T-helper 17 cell (primary cell): Measurements from ENCODE around the gene RCAN2. TPM values are rescaled to one million over a fixed set of nuclear protein-coding genes. Genes with fewer than 3 reads are reported as not detected.
"Not testable (repeated sequence)": the region's sequence is repeated elsewhere in the genome, so short reads cannot be mapped to it uniquely, and the experiment has no call there.

Experiments
- ATAC-seq: fragments of 150-1000 bp; cut with Tn5 transposase; 2 replicates; pipeline ENCODE4 v1.10.0; 2021; ENCODE audit warnings: mild to moderate bottlenecking, moderate library complexity
- DNase-seq, 3 donors: peaks; one replicate each; pipeline versions ENCODE4 v3.0.0 to v3.0.0-alpha.2; 2020 to 2021
- H3K9me3 ChIP-seq: one replicate; pipeline ENCODE4 v1.7.0; 2013; ENCODE audit warnings: low read length, mild to moderate bottlenecking; ENCODE audit not compliant: control insufficient read depth, poor library complexity, severe bottlenecking
- H3K27ac Mint-ChIP-seq: one replicate; pipeline ENCODE4 v1.8.0; 2022; ENCODE audit warnings: mild to moderate bottlenecking, moderate library complexity, mixed read lengths
- H3K27me3 Mint-ChIP-seq: one replicate; pipeline ENCODE4 v1.8.0; 2022; ENCODE audit warnings: mixed read lengths
- H3K36me3 Mint-ChIP-seq: one replicate; pipeline ENCODE4 v1.8.0; 2022; ENCODE audit warnings: low read depth, mixed read lengths
- H3K4me1 Mint-ChIP-seq: one replicate; pipeline ENCODE4 v1.8.0; 2022; ENCODE audit warnings: mild to moderate bottlenecking, mixed read lengths
- H3K4me3 Mint-ChIP-seq: one replicate; pipeline ENCODE4 v1.8.0; 2022; ENCODE audit warnings: mild to moderate bottlenecking, moderate library complexity, mixed read lengths
- total RNA-seq, 4 donors: library from RNA in 2 of 4; stranded (reverse) in 2 of 4; gene quantifications; one replicate each; pipeline ENCODE4 v1.2.3 and lab custom pipeline; 2022 to 2026

Gene RCAN2
- total RNA-seq, 2 donors from 2014 or later = not detected

DNA sequence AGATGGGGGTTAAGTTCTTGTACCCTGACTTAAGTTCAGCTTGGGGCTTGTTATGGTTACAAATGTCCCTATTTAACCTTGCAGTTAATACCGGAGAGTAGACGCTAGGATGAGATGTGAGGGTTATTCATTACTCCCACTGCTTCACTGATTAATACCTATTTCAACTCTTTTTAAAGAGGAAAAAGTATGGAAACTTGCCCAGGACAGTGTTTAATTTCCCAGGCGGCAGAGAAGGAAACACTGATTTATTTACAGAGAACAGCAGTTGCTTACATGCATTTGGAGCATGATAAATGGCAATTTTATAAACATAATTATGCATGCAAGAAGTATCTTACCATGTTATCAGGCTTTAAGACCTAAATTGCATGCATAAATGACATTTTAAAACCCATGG is 137.7 kb downstream of the RCAN2 start:
- H3K27me3 Mint-ChIP-seq = peaks cover 21% of the 10 kb centered on the region

DNA sequence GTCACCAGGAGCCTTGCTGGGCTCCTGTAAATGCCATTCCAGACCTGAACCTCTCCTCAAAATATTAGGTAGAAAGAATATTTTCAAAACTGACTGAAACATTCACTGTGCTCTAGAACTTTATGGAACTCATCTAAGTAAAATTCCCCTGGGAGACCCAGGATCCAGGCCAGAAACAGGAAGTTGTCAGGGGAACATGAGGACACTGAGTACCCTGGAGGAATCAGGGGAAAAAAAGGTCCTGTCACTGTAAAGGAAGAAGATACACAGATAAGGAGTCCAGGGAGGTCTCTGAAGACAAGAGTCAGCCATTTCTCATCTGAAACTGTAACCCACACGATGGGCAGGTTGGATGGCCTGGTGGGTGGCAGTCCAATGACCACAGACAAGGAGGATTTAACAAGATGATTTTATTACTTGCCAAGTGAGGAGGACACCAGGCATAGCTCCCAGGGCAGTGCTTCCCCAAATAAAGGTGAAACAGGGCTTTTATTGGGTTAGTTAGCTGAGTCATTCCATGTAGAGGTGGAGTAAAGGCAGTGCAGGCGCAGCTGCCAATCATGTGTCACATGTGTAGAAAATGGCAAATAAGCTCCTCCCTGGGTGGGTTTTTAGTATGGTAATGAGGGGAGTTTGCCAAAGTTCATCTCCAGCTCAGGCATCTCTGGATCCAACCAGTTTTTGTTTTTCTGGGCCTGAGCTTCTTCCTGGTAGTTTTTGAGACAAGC is 138.5 kb downstream of the RCAN2 start:
- Mint-ChIP-seq H3K27me3 (peaks cover 22% of the 10 kb centered on the region), H3K4me1 (no peaks in the 10 kb centered on the region), H3K4me3 (no peak overlapping the region), H3K27ac (no peak overlapping the region), H3K36me3 (no peaks in the 10 kb centered on the region)
- no peaks in the 10 kb centered on the region for H3K9me3 ChIP-seq
- ATAC-seq = no peak
- no peak for DNase-seq

More for the DNA sequence above, 137.7 kb downstream of the RCAN2 start:
- H3K4me1 Mint-ChIP-seq = no peaks in the 10 kb centered on the region
- no peak for ATAC-seq
- H3K4me3 Mint-ChIP-seq = no peak overlapping the region
- no peaks in the 10 kb centered on the region for H3K9me3 ChIP-seq
- H3K27ac Mint-ChIP-seq = no peak overlapping the region
- no peaks in the 10 kb centered on the region for H3K36me3 Mint-ChIP-seq
- DNase-seq = no peak

DNA sequence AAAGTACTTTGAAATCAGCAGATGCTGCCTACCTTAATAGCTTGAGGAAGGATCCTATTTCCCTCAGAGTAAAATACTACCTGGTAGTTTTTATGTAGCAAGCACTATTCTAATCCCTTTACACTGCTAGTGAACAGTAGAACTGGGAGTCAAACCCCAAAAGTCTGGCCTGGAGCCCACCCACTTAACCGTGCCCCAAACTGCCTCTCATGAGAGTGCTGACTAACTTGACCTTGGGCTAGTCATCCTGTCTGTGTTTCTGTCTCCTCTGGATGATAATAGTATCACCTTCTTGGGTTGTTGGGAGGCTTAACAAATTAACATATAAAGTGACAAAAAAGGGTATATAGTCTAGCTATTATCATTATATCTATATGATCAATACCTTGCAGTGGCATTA is 140.5 kb downstream of the RCAN2 start:
- H3K27ac Mint-ChIP-seq = no peak overlapping the region
- no peaks in the 10 kb centered on the region for H3K9me3 ChIP-seq
- no peak overlapping the region for H3K4me3 Mint-ChIP-seq
- DNase-seq = no peak
- ATAC-seq = no peak
- H3K36me3 Mint-ChIP-seq = no peaks in the 10 kb centered on the region
- H3K4me1 Mint-ChIP-seq = no peaks in the 10 kb centered on the region
- H3K27me3 Mint-ChIP-seq = peaks cover 22% of the 10 kb centered on the region

DNA sequence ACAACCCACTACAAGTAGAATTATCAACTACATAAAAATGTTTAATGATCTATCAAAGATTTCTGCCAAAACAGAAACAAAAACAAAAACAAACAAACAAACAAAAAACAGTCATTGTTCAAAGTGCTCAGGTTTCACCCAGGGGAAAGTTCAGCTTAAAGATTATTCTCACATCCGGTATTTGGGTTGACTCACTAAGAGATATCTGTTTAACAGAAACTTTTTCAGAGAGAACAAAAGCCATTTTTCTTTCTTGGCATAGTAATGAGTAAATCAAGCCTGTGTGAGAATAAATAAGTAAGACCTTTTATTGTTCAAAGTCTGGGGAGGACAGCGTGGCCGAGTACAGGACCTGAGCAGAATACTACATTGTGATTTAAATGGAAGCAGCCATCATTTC is 143.6 kb downstream of the RCAN2 start:
- Mint-ChIP-seq H3K27ac (no peak overlapping the region), H3K36me3 (no peaks in the 10 kb centered on the region), H3K4me1 (no peaks in the 10 kb centered on the region), H3K4me3 (no peak overlapping the region), H3K27me3 (peaks cover 33% of the 10 kb centered on the region)
- no peak for ATAC-seq
- no peak for DNase-seq
- peaks cover 2% of the 10 kb centered on the region for H3K9me3 ChIP-seq

DNA sequence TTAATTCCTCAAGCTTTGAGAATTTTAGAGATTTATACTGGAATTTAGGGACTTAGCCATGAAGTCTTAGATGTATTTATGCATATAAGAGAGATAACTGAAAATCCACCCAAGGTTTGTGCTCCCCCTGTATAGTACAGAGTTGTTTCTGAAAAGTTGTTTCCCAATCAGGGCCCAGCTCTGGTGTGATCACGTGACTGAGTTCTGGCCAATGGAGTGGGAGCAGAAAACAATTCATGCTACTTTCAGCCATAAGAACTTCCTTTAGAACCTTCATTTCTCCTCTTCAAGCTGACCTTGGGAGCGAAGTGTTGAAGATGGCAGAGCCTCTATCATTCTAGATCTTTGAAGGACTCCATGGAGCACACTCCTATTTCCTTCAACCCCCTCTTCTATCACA is 151.0 kb downstream of the RCAN2 start:
- no peak overlapping the region for H3K27ac Mint-ChIP-seq
- no peaks in the 10 kb centered on the region for H3K4me1 Mint-ChIP-seq
- H3K27me3 Mint-ChIP-seq = peaks cover 16% of the 10 kb centered on the region
- no peaks in the 10 kb centered on the region for H3K36me3 Mint-ChIP-seq
- DNase-seq (no peak), ATAC-seq (no peak)
- peaks cover 4% of the 10 kb centered on the region for H3K9me3 ChIP-seq
- no peak overlapping the region for H3K4me3 Mint-ChIP-seq

DNA sequence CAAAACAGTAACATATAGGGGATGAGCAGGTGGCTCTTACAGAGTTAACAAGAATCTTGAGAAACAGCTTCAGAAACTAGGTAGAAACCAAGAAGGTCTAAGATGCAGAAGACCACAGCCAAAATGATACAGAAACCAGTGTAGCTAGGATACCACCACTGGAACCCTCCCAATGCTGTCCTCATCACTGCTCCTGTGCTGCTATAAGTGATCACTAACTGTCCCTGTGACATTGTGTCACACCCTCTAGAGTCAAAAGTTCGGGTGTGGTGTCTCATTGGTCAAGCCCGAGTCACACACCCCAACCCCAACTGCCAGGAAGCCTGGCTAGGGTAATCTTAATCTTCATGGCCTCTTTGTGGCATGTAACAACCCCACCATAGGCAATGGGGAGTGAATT is 153.1 kb downstream of the RCAN2 start:
- H3K27me3 Mint-ChIP-seq = peaks cover 11% of the 10 kb centered on the region
- no peak for ATAC-seq

DNA sequence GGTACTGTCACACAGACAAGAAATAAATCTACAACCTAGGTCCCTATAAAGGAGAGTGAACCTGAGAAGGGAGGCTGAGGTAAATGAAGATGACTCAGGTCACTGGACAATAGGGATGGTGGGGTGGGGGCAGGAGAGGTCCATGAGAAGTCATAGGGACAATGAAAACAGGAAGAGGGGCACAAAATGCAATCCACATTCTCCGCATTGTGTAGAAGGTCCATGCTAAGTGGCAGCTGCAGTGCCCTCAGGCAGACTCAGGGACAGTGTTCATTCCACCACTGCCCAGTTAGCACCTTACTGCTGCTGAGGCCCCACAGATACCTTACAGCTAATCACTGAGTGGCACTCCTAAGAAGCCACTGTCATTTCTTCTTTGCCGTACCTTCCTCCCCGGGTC is 156.8 kb downstream of the RCAN2 start:
- peaks cover 20% of the 10 kb centered on the region for H3K27me3 Mint-ChIP-seq

More for the DNA sequence above, 153.1 kb downstream of the RCAN2 start:
- Mint-ChIP-seq H3K4me3 (no peak overlapping the region), H3K27ac (no peak overlapping the region), H3K4me1 (no peaks in the 10 kb centered on the region), H3K36me3 (no peaks in the 10 kb centered on the region)
- peaks cover 2% of the 10 kb centered on the region for H3K9me3 ChIP-seq
- DNase-seq = no peak

DNA sequence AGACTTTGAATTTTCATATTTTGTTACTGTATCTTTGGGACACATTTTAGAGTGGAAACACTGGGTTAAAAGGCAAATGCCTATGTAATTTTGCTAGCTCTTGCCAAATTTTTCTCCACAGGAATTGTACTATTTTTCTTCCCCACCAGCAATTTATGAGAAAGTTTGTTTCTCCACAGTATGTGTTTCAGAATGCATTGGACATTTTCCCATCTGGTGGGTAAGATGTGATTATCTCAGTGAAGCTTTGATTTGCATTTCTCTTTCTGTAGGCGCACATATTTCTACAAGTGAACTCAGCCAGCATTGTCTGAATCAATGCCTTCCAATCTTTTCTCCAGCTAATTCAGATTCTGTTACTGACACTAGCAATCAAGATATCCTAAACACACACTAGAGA is 157.8 kb downstream of the RCAN2 start:
- Mint-ChIP-seq H3K36me3 (no peaks in the 10 kb centered on the region), H3K4me1 (no peaks in the 10 kb centered on the region), H3K27ac (no peak overlapping the region), H3K27me3 (peaks cover 27% of the 10 kb centered on the region), H3K4me3 (no peak overlapping the region)
- ATAC-seq = no peak
- H3K9me3 ChIP-seq = peaks cover 2% of the 10 kb centered on the region
- no peak for DNase-seq

More for the DNA sequence above, 156.8 kb downstream of the RCAN2 start:
- DNase-seq (no peak), ATAC-seq (no peak)
- Mint-ChIP-seq H3K4me3 (no peak overlapping the region), H3K36me3 (no peaks in the 10 kb centered on the region), H3K4me1 (no peaks in the 10 kb centered on the region), H3K27ac (no peak overlapping the region)
- H3K9me3 ChIP-seq = peaks cover 2% of the 10 kb centered on the region

DNA sequence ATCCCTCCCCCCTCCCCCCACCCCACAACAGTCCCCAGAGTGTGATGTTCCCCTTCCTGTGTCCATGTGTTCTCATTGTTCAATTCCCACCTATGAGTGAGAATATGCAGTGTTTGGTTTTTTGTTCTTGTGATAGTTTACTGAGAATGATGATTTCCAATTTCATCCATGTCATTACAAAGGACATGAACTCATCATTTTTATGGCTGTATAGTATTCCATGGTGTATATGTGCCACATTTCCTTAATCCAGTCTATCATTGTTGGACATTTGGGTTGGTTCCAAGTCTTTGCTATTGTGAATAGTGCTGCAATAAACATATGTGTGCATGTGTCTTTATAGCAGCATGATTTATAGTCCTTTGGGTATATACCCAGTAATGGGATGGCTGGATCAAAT is 158.8 kb downstream of the RCAN2 start:
- not testable (repeated sequence) for H3K36me3 Mint-ChIP-seq, DNase-seq, H3K4me1 Mint-ChIP-seq, H3K4me3 Mint-ChIP-seq, ATAC-seq, H3K9me3 ChIP-seq, H3K27ac Mint-ChIP-seq
- peaks cover 27% of the 10 kb centered on the region for H3K27me3 Mint-ChIP-seq

DNA sequence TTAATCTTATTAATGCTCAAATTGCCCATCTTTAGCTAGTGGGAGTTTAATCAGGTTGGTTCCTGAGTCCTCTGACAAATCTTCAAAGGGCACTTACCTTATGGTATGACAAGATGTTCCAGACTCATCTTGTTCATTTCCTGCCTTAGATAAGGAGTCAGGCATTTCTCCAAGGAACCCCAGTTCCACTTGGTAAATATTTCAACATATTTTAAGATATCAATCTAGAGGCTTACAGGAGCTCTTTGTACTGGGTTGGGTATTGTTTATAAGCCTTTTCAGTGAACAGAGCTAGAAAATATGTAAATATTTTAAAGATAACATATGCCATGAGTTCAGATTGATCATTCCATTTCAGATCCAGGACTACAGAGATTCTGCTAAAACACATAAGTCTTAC is 159.8 kb downstream of the RCAN2 start:
- H3K9me3 ChIP-seq = peaks cover 2% of the 10 kb centered on the region
- Mint-ChIP-seq H3K27ac (no peak overlapping the region), H3K4me3 (no peak overlapping the region), H3K27me3 (peaks cover 27% of the 10 kb centered on the region), H3K36me3 (no peaks in the 10 kb centered on the region), H3K4me1 (no peaks in the 10 kb centered on the region)
- DNase-seq (no peak), ATAC-seq (no peak)

DNA sequence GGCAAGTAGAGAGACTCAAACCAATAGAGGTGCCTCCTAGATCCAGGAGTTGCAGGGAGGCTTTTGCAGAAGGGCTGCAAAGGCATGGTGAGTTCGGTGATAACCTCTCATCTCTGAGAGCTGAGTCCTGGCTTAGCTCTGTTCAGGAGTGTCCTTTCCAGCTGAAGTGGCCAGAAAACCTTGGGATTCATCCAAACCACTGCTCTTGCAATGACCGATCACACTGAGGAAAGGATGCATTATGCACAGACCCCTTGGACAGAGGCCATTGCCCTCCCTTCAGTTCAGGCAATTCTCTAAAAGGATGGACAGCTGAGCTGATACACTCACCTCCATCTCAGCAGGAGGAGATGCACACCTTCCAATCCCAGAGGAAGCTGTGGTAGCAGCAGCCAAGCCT is 161.7 kb downstream of the RCAN2 start:
- no peaks in the 10 kb centered on the region for H3K36me3 Mint-ChIP-seq
- H3K4me1 Mint-ChIP-seq = peaks cover 6% of the 10 kb centered on the region
- no peak overlapping the region for H3K4me3 Mint-ChIP-seq
- ATAC-seq (no peak), DNase-seq (no peak)
- no peaks in the 10 kb centered on the region for H3K9me3 ChIP-seq
- peaks cover 38% of the 10 kb centered on the region for H3K27me3 Mint-ChIP-seq
- H3K27ac Mint-ChIP-seq = no peak overlapping the region

DNA sequence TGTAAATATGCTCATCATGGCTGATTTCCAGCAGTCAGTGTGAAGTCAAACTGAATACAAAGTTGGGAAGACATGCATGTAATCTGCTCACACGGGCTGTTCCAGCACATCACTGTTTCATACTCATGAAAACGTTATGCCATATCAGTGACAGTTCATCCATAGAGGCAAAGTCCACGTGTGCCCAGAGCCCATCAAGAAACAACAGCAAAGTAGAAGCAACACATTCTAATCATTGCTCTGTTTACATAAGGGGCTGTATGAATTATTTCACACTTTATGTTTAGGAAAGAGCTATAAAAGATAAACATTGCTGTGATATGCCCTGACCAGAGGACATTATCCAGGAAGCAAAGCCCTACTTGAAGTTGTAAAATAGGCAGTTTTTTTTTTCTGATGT is 163.5 kb downstream of the RCAN2 start:
- Mint-ChIP-seq H3K36me3 (no peaks in the 10 kb centered on the region), H3K27me3 (peaks cover 47% of the 10 kb centered on the region), H3K4me3 (no peak overlapping the region), H3K4me1 (peaks cover 8% of the 10 kb centered on the region), H3K27ac (no peak overlapping the region)
- no peaks in the 10 kb centered on the region for H3K9me3 ChIP-seq
- no peak for DNase-seq
- ATAC-seq = no peak

DNA sequence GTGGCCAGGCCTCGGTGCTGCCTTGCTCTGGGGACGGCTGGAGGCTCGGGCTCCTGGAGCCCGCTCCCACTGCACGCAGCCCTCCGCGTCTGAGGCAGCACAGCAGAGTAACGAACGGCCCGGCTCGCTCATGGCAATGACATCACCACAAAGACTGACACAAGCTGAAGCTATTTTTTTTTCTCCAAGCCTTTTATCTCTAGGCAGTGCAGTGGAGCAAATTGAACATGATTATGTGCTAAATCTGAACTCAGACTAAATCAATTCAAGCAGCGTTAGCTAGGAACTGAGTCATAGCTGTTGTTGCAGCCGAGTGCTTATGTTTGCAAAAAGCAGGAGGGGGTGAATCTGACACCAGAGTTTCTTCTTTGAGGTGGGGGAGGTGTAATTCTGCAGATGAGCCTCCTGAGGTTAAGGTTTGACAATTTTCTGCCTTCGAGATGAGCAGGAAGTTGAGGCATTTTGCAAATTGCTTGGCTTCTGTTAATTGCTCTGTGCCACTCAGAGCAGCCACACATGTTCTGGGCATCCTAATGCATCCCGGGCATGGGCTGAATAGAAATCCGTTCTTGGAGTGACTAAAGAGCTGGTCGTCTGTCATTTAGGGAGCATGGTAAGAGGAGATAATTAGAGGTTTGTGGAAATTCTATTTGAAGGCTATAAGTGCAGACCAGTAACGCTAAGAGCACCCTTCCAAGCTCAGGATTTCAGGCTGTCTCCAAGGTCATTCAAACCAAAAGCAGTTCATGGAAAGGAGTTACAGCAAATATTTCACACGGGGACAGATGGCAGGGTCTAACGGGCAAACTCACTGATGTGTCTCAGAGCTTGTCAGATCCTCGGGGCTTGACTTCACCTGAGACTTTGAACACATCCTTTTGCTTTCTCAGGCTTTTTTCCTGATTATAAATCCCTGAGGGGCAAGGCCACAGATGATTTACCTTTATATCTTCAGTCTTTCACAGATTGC is 165.4 kb downstream of the RCAN2 start:
- peaks cover 47% of the 10 kb centered on the region for H3K27me3 Mint-ChIP-seq
- H3K36me3 Mint-ChIP-seq = no peaks in the 10 kb centered on the region
- H3K27ac Mint-ChIP-seq = no peak overlapping the region
- H3K9me3 ChIP-seq = no peaks in the 10 kb centered on the region
- peaks cover 8% of the 10 kb centered on the region for H3K4me1 Mint-ChIP-seq
- ATAC-seq (no peak), DNase-seq (no peak)
- H3K4me3 Mint-ChIP-seq = no peak overlapping the region
